Fibroblast of skin of scalp (primary cell): ENCODE results near the gene ANGPTL4. TPM values are rescaled to one million over a fixed set of nuclear protein-coding genes. Genes with fewer than 3 reads are reported as not detected.
"Not testable (repeated sequence)": the region's sequence is repeated elsewhere in the genome, so short reads cannot be mapped to it uniquely, and the experiment has no call there.

ENCODE experiments used
- DNase-seq: peaks from one replicate; pipeline ENCODE4 v3.0.0-alpha.2; 2013
- polyA plus RNA-seq, 2 experiments: library from polyadenylated mRNA; unstranded; fragments of 120-200 nt; gene quantifications; one replicate each; pipeline ENCODE4 v1.2.1, GENCODE V29; 2013; ENCODE audit not compliant: insufficient read length in 2 of 2

Gene ANGPTL4
- 11.2 TPM for polyA plus RNA-seq (2013, experiment 1 of 2; ENCODE audit: insufficient read length)
- polyA plus RNA-seq (2013, experiment 2 of 2; ENCODE audit: insufficient read length): 10.3 TPM

- DNase-seq: peak; percentile 89
Observed at GRCh38 chr19:8363803-8364771, at the start of gene ANGPTL4. TSS of gene ANGPTL4 (plus strand) at chr19:8364155. CDS start at chr19:8364322, 167 bp downstream.

GRCh38 chr19:8314981-8315640 lies 48.8 kb upstream of the ANGPTL4 start:
- not testable (repeated sequence) for DNase-seq

- DNase-seq: no peak
Observed at GRCh38 chr19:8316351-8317125, 47.4 kb upstream of the ANGPTL4 start.

- peak; percentile 23 for DNase-seq
Observed at GRCh38 chr19:8318835-8319234, 45.1 kb upstream of the ANGPTL4 start.

- no peak for DNase-seq
Observed at GRCh38 chr19:8319807-8320520, 44.0 kb upstream of the ANGPTL4 start.

- no peak for DNase-seq
Observed at GRCh38 chr19:8320564-8321066, 43.3 kb upstream of the ANGPTL4 start.

GRCh38 chr19:8321067-8321985 lies 42.6 kb upstream of the ANGPTL4 start, which contains the start of the genes NDUFA7 and RPS28:
TSS of gene NDUFA7 (minus strand) at chr19:8321375. CDS start at chr19:8321358, 17 bp downstream.
TSS of gene RPS28 (plus strand) at chr19:8321496. CDS start at chr19:8321531, 35 bp downstream.
- DNase-seq: peak; percentile 96

GRCh38 chr19:8321986-8322637 lies 41.8 kb upstream of the ANGPTL4 start:
- no peak for DNase-seq

GRCh38 chr19:8322638-8322997 lies 41.3 kb upstream of the ANGPTL4 start:
- DNase-seq: no peak

GRCh38 chr19:8323781-8324185 lies 40.2 kb upstream of the ANGPTL4 start:
- DNase-seq: no peak

- no peak for DNase-seq
Observed at GRCh38 chr19:8324186-8325050, 39.5 kb upstream of the ANGPTL4 start.

- no peak for DNase-seq
Observed at GRCh38 chr19:8325454-8325853, 38.5 kb upstream of the ANGPTL4 start.

GRCh38 chr19:8329996-8330395 lies 34.0 kb upstream of the ANGPTL4 start:
- DNase-seq: no peak

GRCh38 chr19:8331263-8331845 lies 32.6 kb upstream of the ANGPTL4 start:
- no peak for DNase-seq

- DNase-seq: no peak
Observed at GRCh38 chr19:8332976-8333766, 30.8 kb upstream of the ANGPTL4 start.

- no peak for DNase-seq
Observed at GRCh38 chr19:8333767-8334457, 30.0 kb upstream of the ANGPTL4 start.
